ENCODE measurements around the gene RAD9A.
A peak's percentile ranks its signal among the peaks of the same experiment; 100 is the strongest.

The RAD9A gene

DNA sequence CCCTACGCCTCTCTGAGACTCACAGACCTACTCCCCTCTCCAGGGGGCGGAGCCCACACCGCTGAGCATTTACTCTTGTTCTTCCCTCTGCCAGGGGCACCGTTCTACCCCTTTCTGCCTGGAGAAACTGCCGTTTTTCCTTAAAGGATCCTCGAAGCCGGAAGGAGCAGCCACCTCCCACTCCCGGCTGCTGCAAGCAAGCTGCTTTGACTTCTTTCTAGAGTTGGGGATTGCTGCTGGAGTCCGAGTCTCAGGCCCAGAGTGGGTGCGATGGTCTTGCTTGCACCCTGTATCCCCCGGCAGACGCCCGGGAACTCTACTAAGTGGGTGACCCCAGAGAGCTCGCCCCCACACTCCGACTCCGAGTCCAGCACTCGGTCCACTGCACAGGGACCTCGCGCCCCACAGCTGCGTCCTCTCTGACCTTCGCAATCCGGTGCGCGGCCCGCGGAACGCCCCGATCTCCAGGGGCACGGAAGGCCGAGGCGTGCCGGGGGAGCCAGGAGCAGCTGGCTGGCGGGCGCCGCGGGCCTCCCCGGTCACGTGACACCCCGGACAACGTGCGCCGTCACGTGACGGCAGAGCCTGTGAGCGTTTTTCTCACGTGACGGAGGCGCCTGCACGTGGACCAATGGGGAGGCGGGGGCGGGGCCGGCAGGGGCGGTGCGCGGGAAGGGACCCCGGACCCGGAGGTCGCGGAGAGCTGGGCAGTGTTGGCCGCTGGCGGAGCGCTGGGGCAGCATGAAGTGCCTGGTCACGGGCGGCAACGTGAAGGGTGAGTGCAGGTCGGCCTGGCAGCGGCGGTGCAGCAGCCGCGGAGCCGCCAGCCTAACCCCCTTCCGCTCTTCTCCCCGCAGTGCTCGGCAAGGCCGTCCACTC, at the start of gene RAD9A:
Gene RAD9A (plus strand): TSS at position 683 of the 879 bp plus-strand sequence. CDS start 59 bp downstream, at position 742.
- no peaks in the 10 kb centered on the region for H3K79me2 ChIP-seq (ENCODE audit: control insufficient read depth, insufficient read depth, low read length, unreplicated experiment)
- H3K36me3 ChIP-seq (ENCODE audit: insufficient read depth, low read length), result no peaks in the 10 kb centered on the region
- peak within 1 kb of the TSS; percentile 84 for H3K4me3 ChIP-seq (ENCODE audit: low read depth, low read length)
- no peaks in the 10 kb centered on the region for H3K27me3 ChIP-seq (ENCODE audit: insufficient read depth, low read length)
- peak within 1 kb of the TSS; percentile 78 for H2AFZ ChIP-seq (ENCODE audit: low read length, unreplicated experiment)
- H3K27ac ChIP-seq (ENCODE audit: low read depth, low read length), result peak within 1 kb of the TSS; percentile 50; the same call in 1 of the 2 replicates
- H3K4me1 ChIP-seq (ENCODE audit: control insufficient read depth, insufficient read depth, low read length, unreplicated experiment), result no peaks in the 10 kb centered on the region

- Histone ChIP-seq H3K36me3 (ENCODE audit: insufficient read depth, low read length) (peaks cover 4% of the 10 kb centered on the region; the same call in 1 of the 2 replicates), H3K4me3 (ENCODE audit: low read depth, low read length) (no peak overlapping the region), H3K4me1 (ENCODE audit: control insufficient read depth, insufficient read depth, low read length, unreplicated experiment) (peaks cover 26% of the 10 kb centered on the region), H2AFZ (ENCODE audit: low read length, unreplicated experiment) (no peak overlapping the region), H3K27ac (ENCODE audit: low read depth, low read length) (no peak overlapping the region), H3K79me2 (ENCODE audit: control insufficient read depth, insufficient read depth, low read length, unreplicated experiment) (no peaks in the 10 kb centered on the region), H3K27me3 (ENCODE audit: insufficient read depth, low read length) (no peaks in the 10 kb centered on the region)
Observed at GRCh38 chr11:67344264-67344663, 47.5 kb upstream of the RAD9A start.

DNA sequence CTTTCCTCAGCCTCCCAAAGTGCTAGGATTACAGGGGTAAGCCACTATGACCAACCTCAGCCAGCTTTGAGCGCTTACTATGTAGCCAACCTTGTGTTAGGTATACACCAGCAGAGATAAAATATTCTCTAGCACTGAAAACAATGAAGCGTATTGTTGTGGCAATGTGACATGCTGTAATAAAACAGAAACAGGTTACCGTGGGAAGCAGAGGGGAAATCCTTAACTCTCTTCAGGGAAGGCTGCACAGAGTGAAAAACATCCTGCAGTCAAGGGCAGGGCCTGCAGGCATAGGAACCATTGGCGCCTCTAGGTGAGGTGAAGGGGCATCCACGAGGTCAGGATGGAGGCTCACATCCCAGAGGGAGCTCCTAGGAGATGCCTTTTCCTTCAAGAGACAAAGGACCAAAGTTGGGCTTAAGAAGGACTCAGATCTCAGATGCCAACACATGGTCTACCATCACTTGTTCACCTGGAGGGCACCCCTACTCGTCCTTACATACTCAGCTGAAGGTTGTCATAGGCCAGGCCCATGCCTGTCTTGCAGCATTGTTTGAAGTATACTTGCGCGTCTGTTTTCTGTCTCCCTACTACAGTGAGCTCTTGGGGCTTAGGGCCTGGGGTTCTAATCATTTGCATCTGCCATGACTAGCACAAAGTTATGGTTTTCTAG, 46.4 kb upstream of the RAD9A start:
- H3K27me3 ChIP-seq (ENCODE audit: insufficient read depth, low read length), result no peaks in the 10 kb centered on the region
- H3K4me1 ChIP-seq (ENCODE audit: control insufficient read depth, insufficient read depth, low read length, unreplicated experiment), result peaks cover 33% of the 10 kb centered on the region
- H3K36me3 ChIP-seq (ENCODE audit: insufficient read depth, low read length), result peaks cover 4% of the 10 kb centered on the region; the same call in 1 of the 2 replicates
- no peak overlapping the region for H2AFZ ChIP-seq (ENCODE audit: low read length, unreplicated experiment)
- H3K79me2 ChIP-seq (ENCODE audit: control insufficient read depth, insufficient read depth, low read length, unreplicated experiment), result no peaks in the 10 kb centered on the region
- no peak overlapping the region for H3K4me3 ChIP-seq (ENCODE audit: low read depth, low read length)
- H3K27ac ChIP-seq (ENCODE audit: low read depth, low read length), result no peak overlapping the region

DNA sequence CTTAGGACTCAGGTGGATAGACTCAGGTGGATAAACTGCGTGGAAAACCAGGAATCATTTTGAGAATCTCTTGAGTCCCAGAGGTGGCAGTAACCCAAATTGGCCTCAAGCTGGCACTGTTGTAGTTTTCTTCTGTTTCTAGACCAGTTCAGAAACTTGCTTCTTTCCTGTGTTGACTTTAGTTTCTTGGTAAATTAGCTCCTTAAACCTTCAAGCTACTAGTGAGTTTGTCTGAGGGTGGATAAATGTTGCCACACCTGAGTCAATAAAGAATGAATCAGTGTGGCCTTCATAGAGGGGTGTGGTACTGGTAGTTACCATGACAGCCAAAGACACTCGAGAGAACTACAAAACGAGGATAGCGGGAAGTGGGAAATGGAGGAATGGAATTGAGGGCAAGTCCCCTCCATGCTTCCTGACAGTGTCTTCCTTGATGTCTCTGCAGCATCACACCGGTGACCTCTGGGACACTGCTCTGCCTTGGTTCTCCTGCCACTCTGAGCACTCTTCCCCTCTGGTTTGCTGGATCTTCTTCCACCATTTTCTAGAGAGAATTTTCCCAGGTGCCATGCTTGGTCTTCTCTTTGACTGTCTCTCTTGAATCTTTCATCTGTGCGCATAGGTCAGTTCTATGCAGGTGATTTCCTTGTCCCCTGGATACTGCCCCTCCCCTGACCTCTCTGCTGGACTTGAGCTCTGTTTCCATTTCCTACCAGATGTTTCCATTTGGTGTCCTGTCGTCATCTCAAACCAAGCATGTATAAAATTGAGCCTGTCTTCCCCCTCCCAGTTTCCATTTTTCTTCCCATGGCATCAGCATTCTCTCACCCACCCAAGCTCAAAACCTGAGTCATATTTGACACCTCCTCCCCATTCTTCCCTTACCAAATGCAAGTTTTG, 45.6 kb upstream of the RAD9A start:
- H3K79me2 ChIP-seq (ENCODE audit: control insufficient read depth, insufficient read depth, low read length, unreplicated experiment), result no peaks in the 10 kb centered on the region
- no peak overlapping the region; the same call in 1 of the 2 replicates for H3K4me3 ChIP-seq (ENCODE audit: low read depth, low read length)
- peaks cover 36% of the 10 kb centered on the region for H3K4me1 ChIP-seq (ENCODE audit: control insufficient read depth, insufficient read depth, low read length, unreplicated experiment)
- peak overlapping the region; percentile 72 for H3K27ac ChIP-seq (ENCODE audit: low read depth, low read length)
- H3K36me3 ChIP-seq (ENCODE audit: insufficient read depth, low read length), result peaks cover 4% of the 10 kb centered on the region; the same call in 1 of the 2 replicates
- no peaks in the 10 kb centered on the region for H3K27me3 ChIP-seq (ENCODE audit: insufficient read depth, low read length)
- H2AFZ ChIP-seq (ENCODE audit: low read length, unreplicated experiment), result no peak overlapping the region

- Histone ChIP-seq H3K27ac (ENCODE audit: low read depth, low read length) (0 out of 2 replicates have a peak overlapping the region, but pooled peaks have one; percentile 17), H2AFZ (ENCODE audit: low read length, unreplicated experiment) (no peak overlapping the region), H3K4me1 (ENCODE audit: control insufficient read depth, insufficient read depth, low read length, unreplicated experiment) (peaks cover 44% of the 10 kb centered on the region), H3K4me3 (ENCODE audit: low read depth, low read length) (no peak overlapping the region), H3K27me3 (ENCODE audit: insufficient read depth, low read length) (no peaks in the 10 kb centered on the region), H3K36me3 (ENCODE audit: insufficient read depth, low read length) (no peaks in the 10 kb centered on the region), H3K79me2 (ENCODE audit: control insufficient read depth, insufficient read depth, low read length, unreplicated experiment) (peaks cover 5% of the 10 kb centered on the region)
Observed at GRCh38 chr11:67347964-67348749, 43.6 kb upstream of the RAD9A start.

GRCh38 chr11:67349036-67349435, 42.8 kb upstream of the RAD9A start:
- no peak overlapping the region for H3K4me3 ChIP-seq (ENCODE audit: low read depth, low read length)
- no peaks in the 10 kb centered on the region for H3K36me3 ChIP-seq (ENCODE audit: insufficient read depth, low read length)
- peaks cover 47% of the 10 kb centered on the region for H3K4me1 ChIP-seq (ENCODE audit: control insufficient read depth, insufficient read depth, low read length, unreplicated experiment)
- no peaks in the 10 kb centered on the region for H3K27me3 ChIP-seq (ENCODE audit: insufficient read depth, low read length)
- H3K27ac ChIP-seq (ENCODE audit: low read depth, low read length), result peak overlapping the region; percentile 13; the same call in 1 of the 2 replicates
- H3K79me2 ChIP-seq (ENCODE audit: control insufficient read depth, insufficient read depth, low read length, unreplicated experiment), result peaks cover 5% of the 10 kb centered on the region
- no peak overlapping the region for H2AFZ ChIP-seq (ENCODE audit: low read length, unreplicated experiment)

DNA sequence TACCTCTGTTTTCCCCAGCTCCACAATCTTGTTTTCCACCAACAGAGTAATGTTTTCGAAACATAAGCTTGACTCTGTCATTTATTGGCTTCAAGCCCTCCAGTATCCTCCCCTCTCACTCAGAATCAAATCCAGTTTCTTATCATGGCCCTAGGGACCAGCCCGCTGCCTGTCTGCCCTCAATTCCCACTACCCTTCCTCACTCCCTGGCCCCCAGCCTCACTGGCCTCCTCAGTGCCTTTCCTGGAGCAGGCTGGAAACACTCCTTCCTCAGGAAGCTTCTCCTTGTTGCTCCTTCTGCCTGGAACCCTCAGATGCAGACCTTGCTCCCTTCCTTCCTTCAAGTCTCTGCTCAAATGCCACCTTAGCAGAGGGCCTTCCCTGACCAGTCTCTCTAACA, 42.3 kb upstream of the RAD9A start:
- no peak overlapping the region for H2AFZ ChIP-seq (ENCODE audit: low read length, unreplicated experiment)
- no peaks in the 10 kb centered on the region for H3K27me3 ChIP-seq (ENCODE audit: insufficient read depth, low read length)
- H3K79me2 ChIP-seq (ENCODE audit: control insufficient read depth, insufficient read depth, low read length, unreplicated experiment), result peaks cover 5% of the 10 kb centered on the region
- no peak overlapping the region for H3K27ac ChIP-seq (ENCODE audit: low read depth, low read length)
- peaks cover 51% of the 10 kb centered on the region for H3K4me1 ChIP-seq (ENCODE audit: control insufficient read depth, insufficient read depth, low read length, unreplicated experiment)
- no peak overlapping the region for H3K4me3 ChIP-seq (ENCODE audit: low read depth, low read length)
- no peaks in the 10 kb centered on the region for H3K36me3 ChIP-seq (ENCODE audit: insufficient read depth, low read length)

- no peaks in the 10 kb centered on the region for H3K27me3 ChIP-seq (ENCODE audit: insufficient read depth, low read length)
Observed at GRCh38 chr11:67349928-67350465, 41.8 kb upstream of the RAD9A start.

DNA sequence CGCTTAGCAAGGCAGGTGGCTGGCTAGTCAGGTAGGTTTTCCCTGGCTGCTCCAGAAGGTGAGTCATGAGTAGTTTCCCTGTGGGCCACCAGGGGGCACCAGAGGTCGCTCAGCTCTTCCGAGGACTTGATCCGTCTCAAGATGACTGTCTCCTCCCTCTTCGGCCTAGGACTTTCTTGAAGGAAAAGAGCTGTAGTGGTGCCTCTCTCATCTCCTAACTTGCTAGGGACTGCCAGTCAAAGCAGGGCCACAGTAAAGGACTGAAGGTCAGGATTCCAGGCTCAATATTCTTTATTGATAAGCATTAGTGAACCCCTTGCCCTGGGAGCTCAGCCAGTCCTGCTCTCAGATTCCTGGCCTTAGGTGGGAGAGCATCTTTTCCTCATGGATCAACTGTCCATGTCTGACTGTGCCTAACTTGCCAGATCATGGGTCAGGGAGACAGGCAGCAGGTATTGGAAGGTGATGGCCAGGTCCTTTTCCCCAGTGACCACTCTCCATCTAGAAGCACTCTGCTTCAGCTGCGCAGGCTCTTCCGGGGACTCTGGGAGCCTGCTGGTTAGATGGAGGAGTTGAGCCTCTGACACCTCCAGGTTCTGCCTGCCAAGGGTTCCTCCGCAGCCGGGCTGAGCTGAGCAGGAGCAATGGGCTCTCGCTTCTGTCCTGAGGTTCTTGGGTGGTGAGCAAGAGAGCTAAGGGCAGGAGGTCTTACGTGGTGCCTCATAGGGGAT, 40.3 kb upstream of the RAD9A start:
- Histone ChIP-seq H3K27me3 (ENCODE audit: insufficient read depth, low read length) (no peaks in the 10 kb centered on the region), H3K36me3 (ENCODE audit: insufficient read depth, low read length) (no peaks in the 10 kb centered on the region), H3K27ac (ENCODE audit: low read depth, low read length) (peak overlapping the region; percentile 5), H3K79me2 (ENCODE audit: control insufficient read depth, insufficient read depth, low read length, unreplicated experiment) (peaks cover 9% of the 10 kb centered on the region), H2AFZ (ENCODE audit: low read length, unreplicated experiment) (no peak overlapping the region), H3K4me1 (ENCODE audit: control insufficient read depth, insufficient read depth, low read length, unreplicated experiment) (peaks cover 60% of the 10 kb centered on the region), H3K4me3 (ENCODE audit: low read depth, low read length) (peak overlapping the region; percentile 2)

More at GRCh38 chr11:67349928-67350465, 41.8 kb upstream of the RAD9A start:
- no peaks in the 10 kb centered on the region for H3K36me3 ChIP-seq (ENCODE audit: insufficient read depth, low read length)
- no peak overlapping the region for H3K27ac ChIP-seq (ENCODE audit: low read depth, low read length)
- H3K79me2 ChIP-seq (ENCODE audit: control insufficient read depth, insufficient read depth, low read length, unreplicated experiment), result peaks cover 5% of the 10 kb centered on the region
- H3K4me3 ChIP-seq (ENCODE audit: low read depth, low read length), result no peak overlapping the region
- peaks cover 55% of the 10 kb centered on the region for H3K4me1 ChIP-seq (ENCODE audit: control insufficient read depth, insufficient read depth, low read length, unreplicated experiment)
- H2AFZ ChIP-seq (ENCODE audit: low read length, unreplicated experiment), result no peak overlapping the region
